ENCODE data around the gene EPHB1.
"Not testable (repeated sequence)": the region's sequence is repeated elsewhere in the genome, so short reads cannot be mapped to it uniquely, and the experiment has no call there.

EPHB1 gene

DNA sequence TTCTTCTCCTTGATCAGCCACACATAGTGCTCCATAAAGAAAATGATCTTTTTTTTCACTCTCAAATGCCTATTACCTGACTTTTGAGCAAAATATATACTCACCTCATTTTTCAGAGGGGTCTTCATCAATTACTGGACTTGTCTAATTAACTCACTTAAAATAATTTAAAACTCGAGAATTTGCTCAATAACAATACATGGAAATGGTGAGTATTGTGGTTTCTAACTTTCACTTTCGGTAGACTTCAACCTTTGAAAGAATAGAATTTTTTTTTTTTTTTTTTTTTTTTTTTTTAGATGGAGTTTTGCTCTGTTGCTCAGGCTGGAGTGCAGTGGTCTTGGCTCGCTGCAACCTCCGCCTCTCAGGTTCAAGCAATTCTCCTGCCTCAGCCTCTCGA, 17.7 kb upstream of the EPHB1 start:
- no peak for DNase-seq

- not testable (repeated sequence) for DNase-seq
Measured at GRCh38 chr3:134788283-134788682, 6.8 kb upstream of the EPHB1 start.

GRCh38 chr3:134790065-134790464, 5.0 kb upstream of the EPHB1 start:
- DNase-seq = no peak

GRCh38 chr3:134791992-134792391, 3.1 kb upstream of the EPHB1 start:
- DNase-seq = no peak

GRCh38 chr3:134792700-134793099, 2.4 kb upstream of the EPHB1 start:
- no peak for DNase-seq

DNA sequence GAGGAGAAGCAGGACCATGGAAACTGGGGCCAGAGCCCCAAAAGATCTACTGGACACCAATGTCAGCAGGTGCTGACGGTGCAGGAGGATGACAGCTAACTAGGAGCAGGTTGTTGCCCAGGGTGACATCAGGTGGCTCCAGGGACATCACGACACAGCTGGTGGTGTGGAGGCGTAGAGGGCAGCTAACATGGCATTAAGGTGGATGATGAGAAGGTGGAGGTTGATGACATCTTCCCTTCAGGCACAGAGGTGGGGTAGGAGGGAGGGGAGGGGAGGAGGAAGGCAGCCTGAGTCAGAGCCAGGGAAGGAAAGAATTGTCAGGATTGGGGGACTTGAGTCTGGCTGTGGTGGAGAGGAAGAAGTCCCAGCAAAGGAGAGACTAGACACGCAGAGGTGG, 1.5 kb upstream of the EPHB1 start:
- DNase-seq = no peak

- DNase-seq = no peak
Measured at GRCh38 chr3:134794323-134794722, 737 bp upstream of the EPHB1 start.

DNA sequence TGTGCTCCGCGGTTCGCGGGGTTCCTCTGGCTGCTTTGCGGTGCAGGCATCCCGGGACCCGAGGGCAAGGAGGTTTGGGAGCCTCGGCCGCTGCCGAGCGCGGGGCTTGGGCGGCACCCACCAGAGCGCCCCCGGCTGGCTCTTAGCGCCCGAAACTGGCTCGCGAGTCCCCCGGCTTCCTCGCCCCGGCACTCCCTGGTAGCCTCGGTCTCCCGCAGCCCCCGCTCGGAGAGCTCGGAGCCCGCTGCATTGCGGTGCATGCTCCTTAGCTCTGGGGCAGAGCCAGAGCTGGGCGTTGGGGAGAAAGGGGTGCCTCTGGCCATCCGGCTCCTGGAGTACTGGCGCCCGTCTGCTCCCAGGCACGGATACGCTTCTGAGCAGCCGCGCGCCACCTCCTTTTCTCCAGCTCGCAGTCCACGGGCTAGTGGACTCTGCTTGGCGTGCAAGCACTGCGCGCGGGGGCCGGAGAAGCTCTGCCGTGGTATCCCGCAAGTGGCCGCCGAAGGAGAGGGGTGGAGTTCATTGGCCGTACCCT, 753 bp downstream of the EPHB1 start:
- no peak for DNase-seq

GRCh38 chr3:134796281-134797056, 1.4 kb downstream of the EPHB1 start:
- no peak for DNase-seq

GRCh38 chr3:134797057-134797740, 2.1 kb downstream of the EPHB1 start:
- no peak for DNase-seq

- DNase-seq = no peak
Measured at GRCh38 chr3:134797741-134798451, 2.8 kb downstream of the EPHB1 start.

DNA sequence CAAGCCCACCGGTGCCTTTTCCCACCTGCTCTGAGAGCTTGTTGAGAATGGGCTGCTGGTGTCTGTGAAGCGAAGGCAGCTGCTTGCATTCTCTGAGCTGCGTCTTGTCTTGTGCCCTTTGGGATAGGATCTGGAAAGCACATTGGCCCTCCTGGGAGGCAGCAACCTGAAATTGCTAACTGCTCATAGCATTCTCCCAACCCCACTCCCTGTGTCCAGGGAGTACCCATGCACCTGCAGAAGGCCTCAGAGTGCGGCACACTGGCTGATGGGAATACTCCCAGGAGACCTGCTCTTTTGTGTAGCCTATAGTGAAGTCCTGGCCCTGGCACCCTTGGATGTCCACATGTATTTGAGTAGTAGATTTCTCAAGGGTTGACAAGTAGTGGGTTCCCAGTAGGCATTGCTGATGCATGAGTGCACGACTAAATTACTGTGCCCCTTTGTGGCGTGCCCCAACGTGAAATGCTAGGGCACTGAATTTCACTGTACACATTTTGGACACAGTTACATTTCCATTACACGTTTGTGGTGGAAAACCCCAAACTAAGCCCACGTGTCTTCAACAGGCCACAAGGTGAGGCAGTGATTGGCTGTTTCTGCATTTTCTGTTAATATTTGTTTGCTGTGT, 3.7 kb downstream of the EPHB1 start:
- DNase-seq = no peak

DNA sequence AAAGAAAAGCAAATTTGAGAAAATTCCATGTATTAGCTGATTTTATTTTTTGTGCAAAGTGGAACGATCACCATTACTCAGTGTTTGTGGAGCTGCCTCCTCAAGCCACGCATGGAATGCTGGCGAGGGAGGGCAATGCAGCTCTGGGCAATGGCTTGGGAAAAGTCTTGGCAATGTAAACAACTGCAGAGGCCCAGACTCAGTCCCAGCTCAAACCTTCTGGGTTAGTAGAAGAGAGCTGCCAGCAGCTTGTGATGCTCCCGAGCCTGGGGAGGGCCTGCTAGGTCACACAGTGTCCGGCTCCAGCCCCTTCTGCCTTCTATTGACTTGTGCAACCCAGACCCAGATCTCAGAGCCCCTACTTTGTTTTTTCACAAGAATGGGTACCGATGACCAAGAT, 4.3 kb downstream of the EPHB1 start:
- no peak for DNase-seq

- DNase-seq = no peak
Measured at GRCh38 chr3:134801204-134801958, 6.3 kb downstream of the EPHB1 start.

GRCh38 chr3:134802428-134803050, 7.5 kb downstream of the EPHB1 start:
- DNase-seq = no peak

DNA sequence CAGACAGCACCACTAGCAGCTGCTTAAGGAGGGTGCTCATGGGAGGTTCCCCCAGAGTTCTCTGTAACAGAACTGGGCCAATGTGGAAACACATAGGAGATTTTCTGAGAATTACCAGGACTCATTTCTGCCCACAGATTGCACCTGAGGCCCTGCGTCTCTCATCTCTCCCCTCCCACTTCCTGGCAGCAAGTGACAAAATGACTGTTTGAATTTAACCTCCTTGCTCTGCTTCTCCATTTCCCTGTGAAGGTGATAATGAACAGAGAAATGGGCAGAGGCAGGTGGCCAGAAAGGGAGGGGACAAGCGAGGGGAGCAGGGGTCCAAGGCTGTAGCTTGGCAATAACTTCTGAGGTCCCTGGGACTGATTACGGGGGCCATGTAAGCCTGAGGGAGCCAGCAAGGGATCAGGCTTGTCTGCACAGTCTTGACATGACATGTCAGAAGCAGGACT, 8.0 kb downstream of the EPHB1 start:
- DNase-seq = no peak

DNA sequence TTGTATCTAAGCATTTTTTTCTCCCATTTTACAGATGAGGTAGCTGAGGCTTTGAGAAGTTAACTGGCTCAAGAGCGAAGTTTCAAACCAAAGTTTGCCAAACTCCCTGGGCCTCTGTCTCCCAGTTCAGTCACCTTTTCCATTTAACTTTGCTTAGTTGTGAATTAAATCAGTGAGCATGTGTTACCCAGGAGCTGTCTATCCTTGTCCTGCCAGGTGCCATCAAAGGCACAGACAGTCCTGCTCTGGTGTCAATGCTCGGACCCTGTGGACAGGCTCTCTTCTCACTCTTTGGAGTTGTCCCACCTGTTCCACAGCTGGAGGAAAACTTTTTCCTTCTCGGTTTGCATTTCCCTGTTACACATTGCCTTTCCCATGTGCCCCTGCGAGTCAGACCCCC, 8.6 kb downstream of the EPHB1 start:
- DNase-seq = no peak

DNA sequence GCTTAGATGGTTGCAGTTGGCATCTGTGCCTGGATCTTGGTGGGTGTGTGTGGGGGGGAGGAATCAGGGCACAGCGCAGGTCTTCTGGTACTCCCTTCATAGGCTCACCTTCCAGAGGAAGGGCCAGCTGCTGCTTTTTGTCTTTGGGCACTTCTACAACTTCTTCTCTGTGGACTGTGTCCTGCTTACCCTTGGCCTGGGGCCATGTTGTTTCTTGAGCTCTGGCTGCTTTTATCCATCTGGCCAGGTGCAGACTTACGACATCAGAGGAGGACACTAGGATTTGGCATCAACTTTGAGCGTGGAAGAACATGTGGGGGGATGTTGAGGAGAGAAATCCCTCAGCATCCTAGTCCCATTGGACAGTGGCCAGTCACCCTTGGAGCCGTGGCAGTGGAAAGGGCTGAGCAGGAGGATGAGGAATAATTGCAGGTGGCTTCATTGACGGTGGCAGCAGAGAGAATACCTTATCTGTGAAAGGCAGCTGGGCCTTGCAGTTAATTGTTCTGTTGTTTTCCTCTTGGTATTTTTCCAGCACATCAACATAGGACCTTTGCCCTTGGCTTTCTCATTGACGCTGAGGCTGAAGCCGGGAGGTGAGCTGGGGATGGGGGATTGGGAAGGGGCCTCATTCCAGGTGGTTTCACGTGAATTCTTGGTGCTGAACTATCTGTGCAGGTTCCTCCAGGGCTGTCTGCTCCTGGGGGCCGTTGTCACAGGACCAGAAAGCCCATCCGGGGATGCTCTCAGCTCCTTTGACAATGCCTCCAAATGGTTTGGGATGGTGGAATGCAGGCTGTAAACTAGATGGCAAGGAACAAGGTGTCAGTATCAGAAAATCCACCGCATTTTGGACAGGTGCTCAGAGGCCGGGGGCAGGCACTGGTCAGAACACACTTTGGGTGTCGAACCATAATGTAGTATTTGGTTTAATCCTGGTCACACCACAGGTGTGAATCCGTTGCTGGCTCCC, 9.7 kb downstream of the EPHB1 start:
- DNase-seq = no peak

GRCh38 chr3:134807189-134807588, 12.1 kb downstream of the EPHB1 start:
- DNase-seq = no peak

GRCh38 chr3:134808835-134809234, 13.8 kb downstream of the EPHB1 start:
- no peak for DNase-seq

Measured in NCI-H1694 (cell line).